C4-2B (cell line): ENCODE measurements around the gene NUB1.

Source experiments
- CTCF ChIP-seq: fragments of 450-650 bp; conservative IDR thresholded peaks from 2 replicates; pipeline ENCODE4 v1.5.1; 2017; ENCODE audit warnings: mild to moderate bottlenecking
- ZFX ChIP-seq: fragments of 450-650 bp; IDR thresholded peaks from 2 replicates; pipeline ENCODE4 v1.6.1; 2017

DNA sequence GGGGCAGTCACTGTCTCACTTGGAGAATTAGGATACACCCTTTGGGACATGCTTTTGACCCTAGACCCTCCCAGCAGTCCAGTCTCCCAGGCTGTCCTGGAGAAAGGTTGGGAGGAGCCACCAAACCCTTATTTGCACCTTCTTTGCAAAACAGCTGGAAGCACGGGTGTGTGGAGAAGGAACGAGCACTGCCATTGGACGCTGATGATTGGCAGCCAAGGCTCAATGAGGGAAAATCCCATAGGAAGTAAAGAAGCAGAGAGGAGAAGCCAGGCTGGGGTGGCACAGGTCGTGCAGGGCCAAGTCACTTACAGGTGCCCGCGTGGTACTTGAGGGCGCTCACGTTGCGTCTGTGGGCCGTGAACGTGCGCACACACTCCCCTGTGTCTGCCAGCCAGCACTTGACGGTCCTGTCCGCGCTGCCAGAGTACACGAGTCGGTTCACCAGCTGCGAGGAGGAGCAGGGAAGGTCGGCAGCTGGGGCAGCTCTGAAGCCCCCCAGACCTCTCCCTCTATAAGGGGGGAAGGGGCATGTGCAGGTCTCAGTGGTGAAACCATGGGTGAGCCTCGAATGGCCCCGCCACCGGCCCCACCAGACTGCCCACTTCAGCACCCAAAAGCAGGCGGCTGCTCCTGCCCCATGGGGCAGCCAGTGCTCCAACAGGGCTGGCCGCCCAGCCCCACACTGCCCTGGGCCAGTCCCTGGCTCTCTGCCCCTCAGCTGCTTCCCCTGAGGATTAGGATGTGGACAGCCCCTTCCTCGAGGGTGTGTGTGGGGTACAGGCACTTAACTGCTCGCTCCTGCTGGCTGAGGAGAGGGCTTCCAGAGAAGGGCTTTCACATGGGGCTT is 43.4 kb downstream of the NUB1 start:
- no peak for TF ChIP-seq CTCF
- TF ChIP-seq ZFX, result no peak
